NCI-H1930 (cell line): ENCODE data around the gene MT1A.
A peak's percentile ranks its signal among the peaks of the same experiment; 100 is the strongest.

Experiments
- DNase-seq, 2 experiments: peaks; one replicate each; lab custom pipeline; 2025; lab: John Stamatoyannopoulos, UW

Gene MT1A

DNA sequence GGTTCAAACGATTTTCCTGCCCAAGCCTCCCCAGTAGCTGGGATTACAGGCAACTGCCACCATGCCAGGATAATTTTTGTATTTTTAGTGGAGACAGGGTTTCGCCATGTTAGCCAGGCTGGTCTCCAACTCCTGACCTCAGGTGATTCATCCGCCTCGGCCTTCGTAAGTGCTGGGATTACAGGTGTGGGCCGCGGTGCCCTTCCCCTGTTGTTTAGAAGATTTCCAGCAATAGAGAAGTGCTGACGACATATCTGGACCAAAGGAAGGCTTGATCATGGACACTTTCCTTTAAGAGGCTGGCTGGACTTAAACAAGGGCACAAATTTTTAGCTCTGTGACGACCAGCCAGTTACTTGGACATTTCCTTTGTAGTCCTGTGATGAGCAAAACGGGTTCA lies 7.3 kb upstream of the MT1A start:
- DNase-seq = no peak

DNA sequence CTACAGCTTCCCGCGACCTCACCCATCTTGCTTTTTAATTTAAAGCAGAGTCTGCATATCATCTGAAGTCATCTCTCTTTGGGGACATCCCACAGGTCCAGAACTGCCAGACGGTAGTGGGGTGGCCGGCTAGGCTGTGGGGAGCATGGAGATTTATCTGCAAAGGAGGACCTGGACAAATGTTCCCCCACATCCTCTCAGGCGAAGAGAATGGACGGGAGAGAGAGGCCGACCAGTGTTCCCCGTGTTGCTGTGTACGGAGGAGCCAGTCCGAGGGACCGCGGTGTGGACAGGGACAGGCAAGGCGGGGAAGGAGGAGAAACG lies 6.7 kb upstream of the MT1A start:
- no peak for DNase-seq

DNA sequence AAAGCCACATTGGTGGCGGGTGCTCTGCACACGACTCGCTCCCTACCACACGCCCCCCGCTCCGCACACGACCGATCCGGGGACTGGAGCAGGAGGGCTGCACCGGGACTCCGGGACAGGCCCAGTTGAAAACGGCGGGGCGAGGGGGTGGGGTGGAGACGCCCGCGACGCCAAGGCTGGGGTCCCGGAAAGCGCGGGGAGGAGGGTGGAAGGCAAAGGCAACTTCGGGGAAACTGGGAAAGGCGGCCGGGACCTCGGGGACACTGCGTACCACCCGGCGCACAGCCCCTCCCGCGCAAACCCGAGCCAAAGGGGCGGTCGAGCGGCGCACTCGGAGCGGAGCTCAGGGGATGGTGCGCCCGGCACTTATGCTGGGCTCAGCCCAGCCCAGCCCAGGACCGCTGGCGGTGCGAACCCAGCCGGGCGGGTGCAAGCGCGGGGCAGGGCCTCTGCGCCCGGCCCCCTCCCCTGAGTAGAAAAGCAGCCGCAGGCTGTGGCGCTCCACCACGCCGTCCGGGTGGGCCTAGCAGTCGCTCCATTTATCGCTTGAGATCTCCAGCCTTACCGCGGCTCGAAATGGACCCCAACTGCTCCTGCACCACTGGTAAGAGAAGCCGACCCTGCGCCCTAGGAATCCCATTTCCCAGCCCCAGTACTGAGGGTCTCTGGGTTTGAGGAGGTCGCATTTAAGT lies 6.2 kb upstream of the MT1A start, which contains the start of gene MT1M:
TSS of gene MT1M (plus strand) at position 504 of the 692 bp plus-strand sequence. CDS start at position 577, 73 bp downstream.
- DNase-seq = no peak

DNA sequence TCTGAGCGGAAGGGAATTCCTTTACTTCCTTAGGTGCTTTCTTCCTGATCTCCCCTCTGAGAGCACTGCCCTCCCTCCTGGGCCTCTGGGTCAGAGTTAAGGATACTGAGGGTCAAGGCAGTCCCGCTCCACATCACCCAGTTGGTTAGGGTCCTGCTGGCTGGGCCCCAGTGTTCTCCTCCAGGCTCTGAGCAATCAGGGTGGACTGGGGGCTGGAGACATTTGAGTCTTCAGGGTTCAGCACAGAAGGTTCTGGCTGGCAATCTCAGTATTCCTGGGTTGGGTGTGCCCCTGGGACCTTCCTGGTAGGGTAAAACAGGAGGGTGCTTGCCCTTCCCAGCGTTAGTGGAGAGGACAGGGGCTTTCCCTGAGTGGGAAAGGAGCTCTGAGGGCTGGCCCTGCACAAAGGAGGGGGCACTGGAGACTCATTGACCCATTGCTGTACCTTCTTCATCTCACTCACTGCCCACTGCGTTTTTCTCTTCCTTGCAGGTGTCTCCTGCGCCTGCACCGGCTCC lies 5.6 kb upstream of the MT1A start:
- DNase-seq = no peak

DNA sequence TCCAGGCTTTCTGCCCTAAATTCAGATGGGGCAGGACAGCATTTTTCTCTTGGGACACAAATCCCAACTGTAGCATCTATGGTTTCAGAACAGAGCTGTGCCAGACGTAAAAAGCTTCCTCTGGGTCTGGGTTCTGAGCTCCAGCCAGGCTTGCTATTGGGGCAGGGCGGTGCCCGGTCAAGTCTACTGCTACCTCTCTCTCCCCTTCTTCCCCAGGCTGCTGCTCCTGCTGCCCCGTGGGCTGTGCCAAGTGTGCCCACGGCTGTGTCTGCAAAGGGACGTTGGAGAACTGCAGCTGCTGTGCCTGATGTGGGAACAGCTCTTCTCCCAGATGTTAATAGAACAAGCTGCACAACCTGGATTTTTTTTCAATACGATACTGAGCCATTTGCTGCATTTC lies 4.9 kb upstream of the MT1A start:
- DNase-seq = no peak

DNA sequence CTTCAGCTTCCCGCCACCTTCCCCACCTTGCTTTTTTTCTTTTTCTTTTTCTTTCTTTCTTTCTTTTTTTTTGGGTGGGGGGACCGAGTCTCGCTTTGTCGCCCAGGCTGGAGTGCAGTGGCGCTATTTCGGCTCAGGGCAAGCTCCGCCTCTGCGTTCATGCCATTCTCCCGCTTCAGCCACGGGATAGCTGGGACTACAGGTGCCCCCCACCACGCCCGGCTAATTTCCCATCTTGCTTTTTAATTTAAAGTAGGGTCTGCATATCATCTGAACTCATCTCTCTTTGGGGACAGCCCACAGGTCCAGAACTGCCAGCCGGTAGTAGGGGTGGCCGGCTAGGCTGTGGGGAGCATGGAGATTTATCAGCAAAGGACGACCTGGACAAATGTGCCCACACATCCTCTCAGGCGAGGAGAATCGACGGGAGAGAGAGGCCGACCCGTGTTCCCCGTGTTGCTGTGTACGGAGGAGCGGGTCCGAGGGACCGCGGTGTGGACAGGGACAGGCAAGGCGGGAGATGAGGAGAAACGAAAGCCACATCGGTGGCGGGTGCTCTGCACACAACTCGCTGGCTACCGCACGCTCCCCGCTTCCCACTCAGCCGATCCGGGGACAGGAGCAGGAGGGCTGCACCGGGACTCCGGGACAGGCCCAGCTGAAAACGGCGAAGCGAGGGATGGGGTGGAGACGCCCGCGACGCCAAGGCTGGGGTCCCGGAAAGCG lies 3.6 kb upstream of the MT1A start:
- no peak for DNase-seq

DNA sequence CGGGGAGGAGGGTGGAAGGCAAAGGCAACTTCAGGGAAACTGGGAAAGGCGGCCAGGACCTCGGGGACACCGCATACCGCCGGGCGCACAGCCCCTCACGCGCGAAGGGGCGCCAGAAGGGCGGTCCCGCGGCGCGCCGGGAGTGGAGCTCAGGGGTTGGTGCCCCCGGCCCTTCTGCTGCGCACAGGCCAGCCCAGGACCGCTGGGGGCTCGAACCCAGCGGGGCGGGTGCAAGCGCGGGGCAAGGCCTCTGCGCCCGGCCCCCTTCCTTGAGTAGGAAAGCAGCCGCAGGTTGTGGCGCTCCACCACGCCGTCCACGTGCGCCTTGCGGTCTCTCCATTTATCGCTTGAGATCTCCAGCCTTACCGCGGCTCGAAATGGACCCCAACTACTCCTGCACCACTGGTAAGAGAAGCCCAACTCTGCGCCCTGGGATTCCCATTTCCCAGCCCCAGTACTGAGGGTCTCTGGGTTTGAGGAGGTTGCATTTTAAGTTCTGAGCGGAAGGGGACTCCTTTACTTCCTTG lies 3.0 kb upstream of the MT1A start:
- DNase-seq = no peak

DNA sequence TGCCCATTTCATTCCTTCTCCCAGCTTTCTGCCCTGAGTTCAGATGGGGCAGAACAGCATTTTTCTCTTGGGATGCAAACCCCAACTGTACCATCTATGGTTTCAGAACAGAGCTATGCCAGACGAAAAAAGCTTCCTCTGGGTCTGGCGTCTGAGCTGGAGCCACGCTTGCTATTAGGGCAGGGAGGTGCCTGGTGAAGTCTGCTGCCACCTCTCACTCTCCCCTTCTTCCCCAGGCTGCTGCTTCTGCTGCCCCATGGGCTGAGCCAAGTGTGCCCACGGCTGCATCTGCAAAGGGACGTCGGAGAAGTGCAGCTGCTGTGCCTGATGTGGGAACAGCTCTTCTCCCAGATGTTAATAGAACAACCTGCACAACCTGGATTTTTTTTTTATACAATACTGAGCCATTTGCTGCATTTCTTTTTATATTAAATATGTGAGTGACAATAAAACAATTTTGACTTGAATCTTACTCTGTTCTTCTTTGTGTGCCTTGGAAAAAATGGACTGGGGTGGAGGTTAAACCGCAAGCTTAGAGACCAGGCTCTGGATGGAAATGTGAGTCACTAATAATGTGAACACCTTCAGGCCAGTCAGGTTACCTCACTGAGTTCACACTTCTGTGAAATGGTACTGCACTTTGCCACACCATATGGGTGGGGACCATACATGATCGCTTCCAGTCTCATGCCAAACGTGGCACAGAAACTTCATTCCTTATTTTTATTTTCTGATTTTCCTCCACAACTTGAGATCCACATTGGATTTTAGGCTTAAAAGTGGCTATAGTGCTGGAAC lies 1.7 kb upstream of the MT1A start:
- no peak for DNase-seq

DNA sequence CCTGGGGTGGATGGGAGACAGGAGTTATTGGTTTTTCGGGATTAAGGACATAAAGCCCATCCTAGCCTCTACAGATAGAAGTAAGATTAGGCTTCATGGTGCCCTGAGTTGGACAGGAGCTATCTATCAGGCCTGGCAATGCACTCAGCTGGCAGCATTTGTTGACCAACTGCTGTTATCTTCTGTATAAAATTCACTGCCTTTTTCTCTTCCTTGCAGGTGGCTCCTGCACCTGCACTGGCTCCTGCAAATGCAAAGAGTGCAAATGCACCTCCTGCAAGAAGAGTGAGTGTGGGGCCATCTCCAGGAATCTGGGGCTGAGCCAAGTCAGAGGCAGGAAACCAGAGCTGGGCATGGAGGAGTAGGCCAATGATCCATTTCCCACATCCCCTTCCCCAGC lies 579 bp downstream of the MT1A start:
- no peak for DNase-seq

DNA sequence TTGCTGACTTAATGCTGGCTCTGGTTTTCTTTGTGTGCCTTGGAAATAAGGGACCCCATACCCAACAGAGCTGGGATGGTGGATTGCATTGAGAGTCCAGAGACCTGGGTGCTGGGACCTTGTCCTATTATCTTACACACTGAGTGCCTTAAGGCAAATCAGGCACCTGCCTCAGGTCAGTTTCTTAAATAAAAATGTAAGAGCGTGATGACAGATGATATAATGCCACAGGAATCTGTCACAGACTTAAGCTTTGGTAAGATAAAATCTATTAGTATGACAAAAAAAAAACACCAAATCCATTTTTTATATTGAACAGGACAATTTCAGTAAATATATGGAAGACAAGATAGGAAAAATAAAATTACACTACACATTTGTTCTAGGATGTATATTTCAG lies 1.6 kb downstream of the MT1A start:
- no peak for DNase-seq

DNA sequence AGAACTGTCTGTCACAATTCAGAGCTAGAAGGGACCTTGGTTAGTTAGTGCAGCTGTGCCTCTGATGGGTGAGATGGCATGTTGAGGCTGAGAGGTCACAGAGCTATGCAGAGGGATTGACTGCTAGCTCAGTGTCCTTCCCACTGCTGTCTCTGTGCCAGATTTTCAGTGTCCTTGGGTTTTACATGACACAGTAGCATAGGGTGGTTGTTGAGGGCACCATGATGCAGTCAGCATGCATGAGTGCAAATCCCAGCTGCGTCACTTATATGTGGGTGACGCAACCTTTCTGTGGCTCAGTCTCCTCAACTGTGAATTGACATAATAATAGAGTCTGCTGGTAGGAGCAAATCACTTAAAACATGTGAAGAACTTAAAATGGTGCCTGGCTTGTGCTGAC lies 2.7 kb downstream of the MT1A start:
- no peak for DNase-seq

DNA sequence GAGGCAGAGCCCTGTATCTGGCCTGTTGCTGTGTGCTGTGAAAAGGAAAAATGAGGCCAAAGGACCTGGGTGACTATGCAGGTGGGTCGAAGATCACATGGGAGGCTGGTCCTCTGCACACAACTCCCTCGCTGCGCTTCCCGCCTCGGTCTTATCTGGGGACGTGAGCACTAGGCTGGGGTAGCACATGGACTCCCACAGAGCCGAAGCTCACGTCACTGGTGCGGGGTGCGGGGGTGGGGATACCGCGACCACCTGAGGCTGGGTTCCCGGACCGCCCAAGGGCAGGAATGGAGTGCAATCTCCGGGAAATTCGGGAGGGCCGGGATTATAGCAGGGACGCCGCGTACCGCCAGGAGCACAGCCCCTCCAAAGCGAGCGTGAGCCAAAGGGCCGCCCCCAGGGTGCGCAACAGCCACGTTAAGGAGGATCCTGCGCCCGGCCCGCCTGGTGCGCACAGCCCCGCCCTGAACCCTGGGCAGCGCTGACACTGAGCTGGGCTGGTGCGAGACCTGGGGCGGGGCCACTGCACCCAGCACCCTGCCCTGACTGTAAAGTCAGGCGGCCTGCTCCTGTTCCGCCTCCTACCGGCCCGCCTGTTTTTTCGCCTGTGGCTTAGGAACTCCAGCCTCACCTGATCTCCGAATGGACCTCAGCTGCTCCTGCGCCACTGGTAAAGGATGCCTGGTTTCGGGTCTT lies 4.8 kb downstream of the MT1A start:
- DNase-seq = peak; percentile 18 to 35

DNA sequence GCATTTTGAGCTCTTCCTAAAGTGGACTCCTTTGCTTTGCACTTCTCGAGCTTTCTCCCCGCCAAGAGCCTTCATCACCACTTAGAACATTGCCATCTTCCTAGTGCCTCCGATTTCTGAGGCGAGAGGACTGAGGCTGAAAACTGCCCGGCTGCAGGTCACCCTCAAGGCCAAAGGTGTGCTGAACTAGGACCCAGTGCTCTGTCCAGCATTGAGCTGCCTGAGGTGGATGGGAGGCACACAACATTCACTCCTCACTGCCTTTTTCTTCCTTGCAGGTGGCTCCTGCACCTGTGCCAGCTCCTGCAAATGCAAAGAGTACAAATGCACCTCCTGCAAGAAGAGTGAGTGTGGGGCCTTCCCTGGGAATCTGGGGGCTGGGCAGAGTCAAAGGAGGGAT lies 5.4 kb downstream of the MT1A start:
- no peak for DNase-seq

DNA sequence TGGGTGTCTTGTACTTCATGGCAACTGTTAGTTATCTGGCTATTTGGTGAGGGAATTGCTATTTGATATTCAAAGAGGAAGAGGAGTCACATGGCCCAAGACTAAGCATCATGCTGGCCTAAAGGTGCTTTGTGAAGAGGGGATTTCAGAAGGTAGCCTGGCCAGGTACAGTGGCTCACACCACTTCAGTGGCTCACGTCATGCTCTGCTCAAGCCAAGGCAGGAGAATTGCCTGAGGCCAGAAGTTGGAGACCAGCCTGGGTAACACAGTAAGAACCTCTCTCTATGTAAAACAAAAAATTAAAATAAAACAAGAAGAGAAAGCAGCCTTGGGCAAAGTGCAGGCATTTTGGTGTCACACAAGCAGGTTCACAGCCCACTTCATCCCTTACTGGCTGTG lies 6.8 kb downstream of the MT1A start:
- DNase-seq = no peak

DNA sequence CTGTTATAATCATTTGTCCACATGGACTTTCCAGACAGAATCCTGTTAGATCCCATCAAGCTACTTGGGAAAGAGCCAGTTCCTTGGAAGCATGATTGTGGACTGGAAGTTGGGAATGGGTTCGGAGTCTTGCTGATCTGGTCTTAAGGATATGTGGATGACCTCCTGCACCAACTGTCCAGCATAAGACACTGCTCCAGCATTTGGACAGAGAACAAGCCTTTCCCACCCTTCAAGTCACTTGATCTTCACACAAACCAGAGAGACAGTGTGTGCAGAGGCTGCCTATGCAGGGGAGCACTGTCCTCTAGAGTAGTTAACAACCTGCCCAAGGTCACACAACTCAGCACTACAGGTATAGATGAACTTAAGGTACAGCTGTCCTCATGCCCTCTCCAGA lies 7.4 kb downstream of the MT1A start:
- DNase-seq = no peak

DNA sequence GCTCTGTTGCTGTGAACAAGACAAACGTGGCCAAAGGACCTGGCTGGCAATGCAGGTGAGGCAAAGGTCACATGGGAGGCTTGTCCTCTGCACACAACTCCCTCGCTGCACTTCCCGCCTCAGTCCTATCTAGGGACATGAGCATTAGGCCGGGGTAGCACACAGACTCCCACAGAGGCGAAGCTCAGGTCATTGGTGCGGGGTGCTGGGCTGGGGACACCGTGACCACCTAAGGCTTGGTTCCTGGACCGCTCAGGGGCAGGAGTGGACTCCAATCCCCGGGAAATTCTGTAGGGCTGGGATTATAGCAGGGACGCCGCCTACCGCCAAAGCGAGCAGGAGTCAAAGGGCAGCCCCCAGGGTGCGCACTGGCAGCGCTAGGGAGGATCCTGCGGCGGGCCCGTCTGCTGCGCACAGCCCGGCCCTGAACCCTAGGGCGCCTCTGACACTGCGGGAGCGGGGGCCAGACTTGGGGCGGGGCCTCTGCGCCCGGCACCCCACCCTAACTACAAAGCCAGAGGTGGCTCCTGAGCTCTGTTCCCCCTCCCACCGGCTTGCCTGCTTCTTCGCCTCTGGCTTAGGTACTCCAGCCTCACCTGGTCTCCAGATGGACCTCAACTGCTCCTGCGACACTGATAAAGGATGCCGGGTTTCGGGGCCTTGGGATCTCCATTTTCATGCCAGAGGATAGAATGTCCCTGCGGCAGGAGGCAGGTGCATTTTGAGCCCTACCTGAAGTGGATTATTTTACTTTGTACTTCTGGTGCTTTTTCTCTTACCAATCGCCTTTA lies 9.4 kb downstream of the MT1A start:
- no peak for DNase-seq

DNA sequence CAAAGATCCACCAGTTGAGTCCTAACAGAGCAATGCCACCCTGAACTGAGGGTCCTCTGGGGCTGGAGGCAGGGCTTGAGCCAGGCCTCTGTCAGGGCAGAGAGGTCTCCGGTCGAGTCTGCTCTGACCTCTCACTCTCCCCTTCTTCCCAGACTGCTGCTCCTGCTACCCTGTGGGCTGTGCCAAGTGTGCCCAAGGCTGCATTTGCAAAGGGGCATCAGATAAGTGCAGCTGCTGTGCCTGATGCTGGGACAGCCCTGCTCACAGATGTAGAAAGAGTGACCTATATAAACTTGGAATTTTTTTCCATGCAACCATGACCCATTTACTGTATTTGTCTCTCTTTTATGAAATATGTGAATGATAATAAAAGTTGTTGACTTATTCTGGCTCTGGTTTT lies 10.8 kb downstream of the MT1A start:
- DNase-seq = no peak

DNA sequence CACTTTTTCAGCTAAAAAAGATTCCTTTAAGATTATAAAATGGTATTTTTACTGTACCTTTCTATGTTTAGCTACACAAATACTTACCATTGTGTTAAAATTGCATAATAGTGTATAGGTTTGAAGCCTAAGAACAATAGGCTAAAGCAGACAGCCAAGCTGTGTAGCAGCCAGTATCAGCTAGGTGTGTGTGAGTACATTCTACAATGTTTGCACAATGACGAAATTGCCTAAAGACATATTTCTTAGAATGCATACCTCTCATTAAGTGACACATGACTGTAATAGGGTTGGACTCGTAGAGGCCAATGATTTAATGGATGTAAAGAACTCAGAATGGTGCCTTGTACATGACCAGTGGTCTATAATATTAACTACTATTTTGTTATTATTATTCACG lies 11.4 kb downstream of the MT1A start:
- DNase-seq = no peak

DNA sequence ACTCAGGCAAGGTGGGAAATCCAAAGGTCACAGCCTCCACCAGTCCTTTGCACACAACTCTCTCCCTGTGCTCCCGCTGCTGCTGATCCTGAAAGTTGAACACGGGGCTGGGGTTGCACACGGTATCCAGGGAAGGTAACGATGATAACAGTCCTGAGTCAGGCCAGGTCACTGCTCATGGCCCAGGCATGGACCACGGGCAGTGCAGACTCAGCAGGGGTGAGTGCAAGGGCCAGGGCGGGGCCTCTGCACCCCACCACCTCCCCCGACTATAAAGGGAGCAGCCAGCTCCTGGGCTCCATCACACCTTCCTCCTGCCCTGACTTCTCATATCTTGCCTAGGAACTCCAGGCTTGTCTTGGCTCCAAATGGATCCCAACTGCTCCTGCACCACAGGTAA lies 13.1 kb downstream of the MT1A start, which contains the start of gene MT1B:
TSS of gene MT1B (plus strand) at position 301 of the 400 bp plus-strand sequence. CDS start at position 369, 68 bp downstream.
- DNase-seq = no peak

DNA sequence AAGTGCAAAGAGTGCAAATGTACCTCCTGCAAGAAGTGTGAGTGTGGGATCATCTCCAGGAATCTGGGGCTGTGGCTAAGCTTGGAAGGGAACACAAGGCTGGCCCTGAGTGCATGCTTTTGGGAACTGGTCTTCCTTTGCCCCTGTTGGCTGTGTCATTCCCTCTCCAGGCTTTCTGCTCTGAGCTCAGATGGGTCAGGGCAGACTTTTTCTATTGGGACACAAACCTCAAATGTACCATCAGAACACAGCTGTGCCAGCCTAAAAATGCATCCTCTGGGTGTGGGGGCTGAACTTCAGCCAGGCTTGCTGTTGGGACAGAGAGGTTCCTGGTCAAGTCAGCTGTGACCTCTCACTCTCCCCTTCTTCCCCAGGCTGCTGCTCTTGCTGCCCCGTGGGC lies 14.1 kb downstream of the MT1A start:
- DNase-seq = no peak

DNA sequence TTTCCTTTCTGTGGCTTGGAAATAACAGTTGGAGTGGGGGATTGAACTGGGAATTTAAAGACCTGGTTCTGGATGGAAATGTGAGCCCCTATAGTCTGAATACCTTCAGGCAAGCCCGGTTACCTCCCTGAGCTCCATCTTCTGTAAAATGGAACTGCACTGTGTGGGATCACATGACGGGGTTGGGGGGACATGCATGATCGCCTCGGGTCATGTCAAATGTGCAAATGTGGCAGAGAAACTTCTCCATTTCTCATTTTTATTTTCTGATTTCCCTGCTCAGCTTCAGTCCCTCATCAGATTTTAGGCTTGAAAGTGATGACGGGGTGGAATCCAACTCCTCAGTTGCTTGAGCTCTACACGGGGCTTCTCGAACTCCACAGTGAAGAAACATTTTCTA lies 14.8 kb downstream of the MT1A start:
- DNase-seq = no peak
